HCT116 (cell line): ENCODE measurements around the gene BIVM. TPM values are rescaled to one million over a fixed set of nuclear protein-coding genes. Genes with fewer than 3 reads are reported as not detected.

Experiments used
- ATAC-seq: fragments of 200-7000 bp; cut with Tn5 transposase; 2 replicates; pipeline ENCODE4 v1.9.1; 2020; ENCODE audit warnings: mild to moderate bottlenecking, moderate library complexity
- BruUV-seq: library from RNA; stranded (reverse); fragments of 400-500 nt; replicated peaks from 2 replicates; lab custom pipeline; 2021; lab: Mats Ljungman, UMichigan
- CTCF ChIA-PET: fragments of 300-600 bp; sonication (Branson Sonifier 250); formaldehyde crosslinking; loops from one replicate; lab custom pipeline; 2021; ENCODE audit warnings: antibody characterized with exemption; lab: Charles Lee
- POLR2A ChIA-PET: fragments of 300-600, 350-600 bp; sonication (Branson Sonifier 250); formaldehyde crosslinking; loops from one replicate; lab custom pipeline; 2021; ENCODE audit warnings: antibody characterized with exemption; lab: Charles Lee
- RAD21 ChIA-PET, 2 experiments: fragments of 300-600 bp; sonication (Branson Sonifier 250); formaldehyde crosslinking; loops; one replicate each; lab custom pipeline; 2023; ENCODE audit warnings: low total read pairs in 2 of 2; ENCODE audit not compliant: uncharacterized antibody in 2 of 2, unreplicated experiment in 2 of 2, low non-redundant PET in 1 of 2; lab: Charles Lee
- DNase-seq: peaks from one replicate; pipeline ENCODE4 v3.0.0-alpha.2; 2010; ENCODE audit warnings: low read depth, low spot score
- H2AFZ ChIP-seq: fragments of 200-600 bp; shearing (Covaris generic), sonication (generic); 2 replicates; pipeline ENCODE4 v1.6.1; 2017; ENCODE audit warnings: low read depth, mixed run types, mixed read lengths, antibody characterized with exemption, low read length; ENCODE audit not compliant: poor library complexity, severe bottlenecking
- H3K27ac ChIP-seq: 2 replicates; pipeline ENCODE4 v1.5.1; 2012; ENCODE audit warnings: low read depth, low read length
- H3K27me3 ChIP-seq: fragments of 200-600 bp; sonication (generic); 2 replicates; pipeline ENCODE4 v1.6.1; 2016; ENCODE audit warnings: mixed run types, low read length, mixed read lengths; ENCODE audit not compliant: insufficient read depth
- H3K36me3 ChIP-seq, 2 experiments: fragments of 200-500 bp in 1 of 2; fragments of 200-600 bp in 1 of 2; sonication (Bioruptor generic) in 1 of 2; sonication (generic) in 1 of 2; 2 replicates each; pipeline versions ENCODE4 v1.5.1 to v1.6.1; 2014 to 2016; ENCODE audit warnings: low read length in 2 of 2, inconsistent platforms in 1 of 2, mixed read lengths in 1 of 2, mixed run types in 1 of 2; ENCODE audit not compliant: insufficient read depth in 2 of 2, control insufficient read depth in 1 of 2
- H3K4me1 ChIP-seq, 2 experiments: fragments of 200-600 bp in 1 of 2; sonication (generic) in 1 of 2; 2 replicates each; pipeline versions ENCODE4 v1.5.1 to v1.6.1; 2012 to 2017; ENCODE audit warnings: low read length in 2 of 2, inconsistent platforms in 1 of 2, mild to moderate bottlenecking in 1 of 2, mixed read lengths in 1 of 2, mixed run types in 1 of 2, moderate library complexity in 1 of 2; ENCODE audit not compliant: insufficient read depth in 2 of 2, control insufficient read depth in 1 of 2
- H3K4me2 ChIP-seq: fragments of 200-600 bp; sonication (generic); 2 replicates; pipeline ENCODE4 v1.6.1; 2017; ENCODE audit warnings: mixed run types, low read length, mixed read lengths
- H3K4me3 ChIP-seq, 2 experiments: fragments of 200-600 bp in 1 of 2; sonication (generic) in 1 of 2; replicated peaks in 1 of 2; 2 replicates each; pipeline ENCODE4 v1.5.1; 2011 to 2016; ENCODE audit warnings: low read length in 2 of 2, control low read depth in 1 of 2, low read depth in 1 of 2, mild to moderate bottlenecking in 1 of 2, mixed read lengths in 1 of 2, mixed run types in 1 of 2
- H3K79me2 ChIP-seq: fragments of 200-600 bp; sonication (generic); 2 replicates; pipeline ENCODE4 v1.6.1; 2017; ENCODE audit warnings: mild to moderate bottlenecking, mixed run types, low read length, moderate library complexity, mixed read lengths; ENCODE audit not compliant: insufficient read depth
- H3K9ac ChIP-seq: fragments of 200-600 bp; sonication (generic); 2 replicates; pipeline ENCODE4 v1.6.1; 2016; ENCODE audit warnings: low read length, mixed read lengths
- H3K9me2 ChIP-seq: fragments of 200-600 bp; sonication (generic), shearing (Covaris generic); 2 replicates; pipeline ENCODE4 v1.6.1; 2017; ENCODE audit warnings: mixed run types, mild to moderate bottlenecking, moderate library complexity; ENCODE audit not compliant: insufficient read depth
- H3K9me3 ChIP-seq, 2 experiments: fragments of 200-500 bp in 1 of 2; fragments of 200-600 bp in 1 of 2; sonication (Bioruptor generic) in 1 of 2; sonication (generic) in 1 of 2; 2 replicates each; pipeline ENCODE4 v1.6.1; 2014 to 2017; ENCODE audit warnings: low read length in 2 of 2, mixed read lengths in 2 of 2, inconsistent platforms in 1 of 2, low read depth in 1 of 2, mild to moderate bottlenecking in 1 of 2, mixed run types in 1 of 2, moderate library complexity in 1 of 2; ENCODE audit not compliant: control insufficient read depth in 1 of 2, insufficient read depth in 1 of 2
- H4K20me1 ChIP-seq: fragments of 200-600 bp; sonication (generic), shearing (Covaris generic); 2 replicates; pipeline ENCODE4 v1.6.1; 2017; ENCODE audit warnings: mixed run types, mild to moderate bottlenecking, moderate library complexity; ENCODE audit not compliant: insufficient read depth
- ATF3 ChIP-seq: IDR thresholded peaks from 2 replicates; pipeline ENCODE4 v1.6.1; 2012
- CEBPB ChIP-seq: IDR thresholded peaks from 2 replicates; pipeline ENCODE4 v1.6.1; 2012; ENCODE audit warnings: low read depth
- CTCF ChIP-seq, 3 experiments: fragments of 200-600 bp in 1 of 3; sonication (generic) in 1 of 3; IDR thresholded peaks in 2 of 3; conservative IDR thresholded peaks in 1 of 3; 2 replicates each; pipeline ENCODE4 v1.5.1; 2012 to 2017; ENCODE audit warnings: low read depth in 2 of 3, low read length in 2 of 3, antibody characterized with exemption in 1 of 3, borderline replicate concordance in 1 of 3, control low read depth in 1 of 3, mild to moderate bottlenecking in 1 of 3, mixed read lengths in 1 of 3, mixed run types in 1 of 3, moderate library complexity in 1 of 3; ENCODE audit not compliant: insufficient read depth in 1 of 3
- EGR1 ChIP-seq: IDR thresholded peaks from 2 replicates; pipeline ENCODE4 v1.6.1; 2012; ENCODE audit warnings: low read depth
- EZH2phosphoT487 ChIP-seq: fragments of 200-600 bp; IDR thresholded peaks from 2 replicates; pipeline ENCODE4 v1.6.1; 2018; ENCODE audit warnings: antibody characterized with exemption, borderline replicate concordance
- POLR2A ChIP-seq: IDR thresholded peaks from 2 replicates; pipeline ENCODE4 v1.7.0; 2011; ENCODE audit warnings: borderline replicate concordance; ENCODE audit not compliant: insufficient read depth, insufficient read length; ENCODE audit errors: extremely low read depth
- RAD21 ChIP-seq: IDR thresholded peaks from 2 replicates; pipeline ENCODE4 v1.6.1; 2012; ENCODE audit warnings: low read depth, mild to moderate bottlenecking
- REST ChIP-seq: IDR thresholded peaks from 2 replicates; pipeline ENCODE4 v1.6.1; 2012; ENCODE audit warnings: low read depth
- SIN3A ChIP-seq: IDR thresholded peaks from 2 replicates; pipeline ENCODE4 v1.6.1; 2012; ENCODE audit warnings: low read depth
- SP1 ChIP-seq: IDR thresholded peaks from 2 replicates; pipeline ENCODE4 v1.6.1; 2012; ENCODE audit warnings: low read depth
- TCF7L2 ChIP-seq: IDR thresholded peaks from 2 replicates; pipeline ENCODE4 v1.7.0; 2011; ENCODE audit warnings: borderline replicate concordance, inconsistent platforms; ENCODE audit not compliant: insufficient read depth, insufficient read length; ENCODE audit errors: extremely low read depth
- ZNF274 ChIP-seq: fragments of 200-500 bp; sonication (Bioruptor generic); IDR thresholded peaks from 2 replicates; pipeline ENCODE4 v1.6.1; 2014; ENCODE audit warnings: mild to moderate bottlenecking, low read depth, low read length, inconsistent platforms
- intact Hi-C: fragments of 100-400 bp; cut with micrococcal nuclease; formaldehyde crosslinking; loops from 2 replicates; pipeline ENCODE4 v1.10.0; 2022
- total RNA-seq: library from RNA; stranded (reverse); gene quantifications from one replicate; pipeline ENCODE4 v1.2.1, GENCODE V29; 2021; ENCODE audit not compliant: unreplicated experiment

The BIVM gene
- total RNA-seq, 1 experiment from 2014 or later, result 11.3 TPM

- no peak for TF ChIP-seq REST
- TF ChIP-seq SP1, result no peak
- TF ChIP-seq RAD21, result no peak
- TF ChIP-seq ATF3, result no peak
- TF ChIP-seq POLR2A, result no peak
These were observed 46.3 kb downstream of the BIVM start (continued) for GRCh38 chr13:102845289-102845629.

- intact Hi-C loops, result loop anchor here (1.0 to 5.0 kb wide), 5 partner anchors 45 to 1703 kb away; partner anchors contain the start of genes TEX30 and TPP2
- ChIA-PET RAD21 (no interaction called here), CTCF (interaction anchor here (1.0 to 1.7 kb wide), 3 partner anchors 250 to 264 kb away, joined by 5 to 7 read pairs (median 7); no protein-coding TSS in a partner anchor), POLR2A (interaction anchor here (1.2 to 2.3 kb wide), 3 partner anchors 11 to 250 kb away, joined by 3 to 11 read pairs (median 3); partner anchors contain the start of genes TEX30 and TPP2)
- peak within 1 kb of the TSS; percentile 95 for H3K4me2 ChIP-seq
- TSS peak; percentile 48 for BruUV-seq
- H3K27me3 ChIP-seq, result no peaks in the 10 kb centered on the region
- DNase-seq, result peak; percentile 95
- H4K20me1 ChIP-seq, result no peaks in the 10 kb centered on the region
- H3K9me3 ChIP-seq, result no peaks in the 10 kb centered on the region
- no peaks in the 10 kb centered on the region for H3K9me2 ChIP-seq
- H3K4me3 ChIP-seq, result peak within 1 kb of the TSS; percentile 97 to 98
- no peaks in the 10 kb centered on the region for H3K36me3 ChIP-seq
- H3K27ac ChIP-seq, result peak within 1 kb of the TSS; percentile 89
- H3K79me2 ChIP-seq, result peaks cover 32% of the 10 kb centered on the region
- H2AFZ ChIP-seq, result peak within 1 kb of the TSS; percentile 65
- peak; percentile 89 for ATAC-seq
- peak within 1 kb of the TSS; percentile 84 for H3K9ac ChIP-seq
- H3K4me1 ChIP-seq, result peaks cover 0 to 18% of the 10 kb centered on the region in 2 experiments; a peak in 3 of 4 replicates
- no peak for TF ChIP-seq TCF7L2
- TF ChIP-seq EZH2phosphoT487, result no peak
- TF ChIP-seq EGR1, result peak; percentile 90
- TF ChIP-seq RAD21, result no peak
- peak; percentile 94 for TF ChIP-seq SP1
- no peak for TF ChIP-seq ZNF274
- TF ChIP-seq SIN3A, result peak; percentile 94
- no peak; the same call in 1 of the 2 replicates for TF ChIP-seq CEBPB
- TF ChIP-seq REST, result no peak
- TF ChIP-seq POLR2A, result peak; percentile 87
- TF ChIP-seq ATF3, result no peak
- no peak for TF ChIP-seq CTCF (IDR thresholded peaks at IDR 0.05 in 2 of 3, conservative IDR thresholded peaks at IDR 0.05 in 1 of 3; ENCODE audit: borderline replicate concordance in 1 of 3, insufficient read depth in 1 of 3, low read depth in 2 of 3, low read length in 2 of 3)
These were observed 46.8 kb downstream of the BIVM start, which contains the start of gene ERCC5 for GRCh38 chr13:102845630-102846260. Gene ERCC5, plus strand, starts transcription at chr13:102846032. Its CDS starts 235 bp downstream, at chr13:102846267.
